HepG2 (cell line): ENCODE measurements around the gene CCT6A. TPM values are rescaled to one million over a fixed set of nuclear protein-coding genes. Genes with fewer than 3 reads are reported as not detected.

Experiments used
- ATF3 ChIP-seq: sonication (generic); formaldehyde crosslinking; IDR thresholded peaks from 2 replicates; pipeline ENCODE4 v1.4.0; 2020; ENCODE audit warnings: missing genetic modification reagents
- ATF5 ChIP-seq: sonication (generic); formaldehyde crosslinking; IDR thresholded peaks from 2 replicates; pipeline ENCODE4 v1.4.0; 2020; ENCODE audit warnings: mild to moderate bottlenecking, low read depth, missing genetic modification reagents
- CSRNP1 ChIP-seq: sonication (generic); formaldehyde crosslinking; IDR thresholded peaks from 2 replicates; pipeline ENCODE4 v1.8.1; 2023; ENCODE audit warnings: mild to moderate bottlenecking, missing genetic modification reagents
- ERF ChIP-seq: IDR thresholded peaks from 2 replicates; pipeline ENCODE4 v1.6.1; 2018; ENCODE audit warnings: missing biosample characterization, missing genetic modification reagents
- IKZF5 ChIP-seq: IDR thresholded peaks from 2 replicates; pipeline ENCODE4 v1.6.1; 2018; ENCODE audit warnings: missing genetic modification reagents, mild to moderate bottlenecking, missing compliant biosample characterization
- NFYB ChIP-seq: sonication (generic); formaldehyde crosslinking; IDR thresholded peaks from 2 replicates; pipeline ENCODE4 v1.4.0; 2020; ENCODE audit warnings: missing genetic modification reagents
- SMARCC2 ChIP-seq: fragments of 450-650 bp; IDR thresholded peaks from 2 replicates; pipeline ENCODE4 v1.6.1; 2017; ENCODE audit warnings: antibody characterized with exemption, mild to moderate bottlenecking
- SRSF4 ChIP-seq: fragments of 200-400 bp; formaldehyde crosslinking; IDR thresholded peaks from one replicate; pipeline ENCODE4 v1.6.1; 2018; ENCODE audit warnings: mild to moderate bottlenecking, low read depth, low read length, moderate library complexity; ENCODE audit not compliant: poor library complexity, severe bottlenecking
- STAG1 ChIP-seq: sonication (generic); formaldehyde crosslinking; IDR thresholded peaks from 2 replicates; pipeline ENCODE4 v1.4.0; 2020; ENCODE audit warnings: missing genetic modification reagents
- THAP11 ChIP-seq: IDR thresholded peaks from 2 replicates; pipeline ENCODE4 v1.6.1; 2016; ENCODE audit warnings: missing biosample characterization, missing genetic modification reagents
- XRCC5 ChIP-seq: fragments of 200-400 bp; formaldehyde crosslinking; optimal IDR thresholded peaks from 2 replicates; pipeline ENCODE3; 2017; ENCODE audit warnings: mild to moderate bottlenecking, low read length
- YEATS2 ChIP-seq: sonication (generic); formaldehyde crosslinking; IDR thresholded peaks from 2 replicates; pipeline ENCODE4 v1.4.0; 2020; ENCODE audit warnings: missing genetic modification reagents, borderline replicate concordance
- ZBTB25 ChIP-seq: IDR thresholded peaks from 2 replicates; pipeline ENCODE4 v1.6.1; 2018; ENCODE audit warnings: missing genetic modification reagents
- ZBTB26 ChIP-seq: IDR thresholded peaks from 2 replicates; pipeline ENCODE4 v1.6.1; 2016; ENCODE audit warnings: missing compliant biosample characterization, missing genetic modification reagents, borderline replicate concordance
- ZBTB33 ChIP-seq: sonication (generic); formaldehyde crosslinking; IDR thresholded peaks from 2 replicates; pipeline ENCODE4 v1.4.0; 2020; ENCODE audit warnings: missing genetic modification reagents
- ZBTB38 ChIP-seq: sonication (generic); formaldehyde crosslinking; IDR thresholded peaks from 2 replicates; pipeline ENCODE4 v1.5.1; 2020; ENCODE audit warnings: mild to moderate bottlenecking, missing genetic modification reagents
- ZEB1 ChIP-seq: IDR thresholded peaks from 2 replicates; pipeline ENCODE4 v1.6.1; 2012; ENCODE audit warnings: mild to moderate bottlenecking, low read depth, inconsistent platforms; ENCODE audit not compliant: insufficient replicate concordance
- ZNF292 ChIP-seq: sonication (generic); formaldehyde crosslinking; IDR thresholded peaks from 2 replicates; pipeline ENCODE4 v1.8.1; 2022; ENCODE audit warnings: mild to moderate bottlenecking, low read depth, missing genetic modification reagents, borderline replicate concordance
- ZNF710 ChIP-seq: sonication (generic); formaldehyde crosslinking; IDR thresholded peaks from 2 replicates; pipeline ENCODE4 v1.5.0; 2020; ENCODE audit warnings: mild to moderate bottlenecking, missing genetic modification reagents, borderline replicate concordance
- polyA plus RNA-seq, 8 experiments: library from polyadenylated mRNA; depleted of rRNA in 3 of 8; stranded (reverse) in 7 of 8; unstranded in 1 of 8; fragments of >200 nt; fragmentation: Illumina TruSeq in 4 of 8; extraction: Trizol in 4 of 8; gene quantifications; 2 replicates each; pipeline versions ENCODE4 v1.2.1 to v1.2.3, GENCODE V29; 2011 to 2016; ENCODE audit warnings: low read depth in 4 of 8, missing spikeins in 1 of 8, mixed read lengths in 1 of 8; ENCODE audit not compliant: insufficient read depth in 1 of 8
- total RNA-seq, 5 experiments: library from RNA; depleted of rRNA; stranded (reverse); fragments of >200 nt; fragmentation: Illumina TruSeq; extraction: Trizol; gene quantifications; 2 replicates each; pipeline ENCODE4 v1.2.3, GENCODE V29; 2016; ENCODE audit warnings: low read depth in 1 of 5

CCT6A gene
- total and polyA plus RNA-seq, 2 of the 13 experiments (the other 11 are each of a cell fraction or from before 2014, with no cell fraction given), result 219 to 292 TPM

- TF ChIP-seq ZBTB25, result 0 out of 2 replicates have a peak, but pooled peaks have one; percentile 36
- peak; percentile 36; the same call in 1 of the 2 replicates for TF ChIP-seq IKZF5 (CRISPR knock-in tag)
- TF ChIP-seq ZBTB26 (CRISPR knock-in tag), result no peak
- peak; percentile 82 for TF ChIP-seq XRCC5
- no peak for TF ChIP-seq SMARCC2
- peak; percentile 95 for TF ChIP-seq STAG1 (CRISPR knock-in tag)
- no peak for TF ChIP-seq ZNF292 (CRISPR knock-in tag)
- 0 out of 2 replicates have a peak, but pooled peaks have one; percentile 30 for TF ChIP-seq ERF (CRISPR knock-in tag)
- no peak for TF ChIP-seq CSRNP1 (CRISPR knock-in tag)
- no peak for TF ChIP-seq ZNF710 (CRISPR knock-in tag)
- no peak for TF ChIP-seq ATF3 (CRISPR knock-in tag)
- TF ChIP-seq ZBTB33, result peak; percentile 61; the same call in 1 of the 2 replicates
- TF ChIP-seq ZBTB38 (CRISPR knock-in tag), result 0 out of 2 replicates have a peak, but pooled peaks have one; percentile 51
- peak; percentile 49; the same call in 1 of the 2 replicates for TF ChIP-seq YEATS2 (CRISPR knock-in tag)
- TF ChIP-seq NFYB, result no peak
- TF ChIP-seq ATF5 (CRISPR knock-in tag), result no peak
- TF ChIP-seq ZEB1, result peak; percentile 46
- no peak for TF ChIP-seq SRSF4
- peak; percentile 61 for TF ChIP-seq THAP11 (CRISPR knock-in tag)
Measured at GRCh38 chr7:56074371-56074791, 22.8 kb downstream of the CCT6A start (continued).
